Mesenchymal stem cell (in vitro differentiated cells and primary cell): ENCODE measurements around the gene ELK3.

Experiments used
- DNase-seq: peaks from one replicate; pipeline ENCODE4 v3.0.0-alpha.2; 2013
- H2AFZ ChIP-seq: one replicate; pipeline ENCODE4 v1.6.1; 2013; ENCODE audit warnings: low read depth, mild to moderate bottlenecking, control low read depth, inconsistent platforms, low read length, moderate library complexity
- H2AK5ac ChIP-seq: 2 replicates; pipeline ENCODE4 v1.6.1; 2013; ENCODE audit warnings: low read length, moderate library complexity, mild to moderate bottlenecking, inconsistent platforms; ENCODE audit not compliant: severe bottlenecking
- H2BK120ac ChIP-seq: one replicate; pipeline ENCODE4 v1.6.1; 2013; ENCODE audit warnings: low read depth, mild to moderate bottlenecking, inconsistent platforms, low read length, moderate library complexity
- H2BK12ac ChIP-seq, 2 experiments: one replicate each; pipeline ENCODE4 v1.6.1; 2013; ENCODE audit warnings: inconsistent platforms in 2 of 2, low read length in 2 of 2, mild to moderate bottlenecking in 2 of 2, moderate library complexity in 2 of 2, control low read depth in 1 of 2
- H2BK15ac ChIP-seq: one replicate; pipeline ENCODE4 v1.6.1; 2013; ENCODE audit warnings: mild to moderate bottlenecking, low read depth, inconsistent platforms; ENCODE audit not compliant: poor library complexity, severe bottlenecking
- H2BK5ac ChIP-seq: 2 replicates; pipeline ENCODE4 v1.6.1; 2013; ENCODE audit warnings: low read depth, mild to moderate bottlenecking, low read length, control low read depth, inconsistent platforms; ENCODE audit not compliant: poor library complexity, severe bottlenecking
- H3K14ac ChIP-seq, 2 experiments: one replicate each; pipeline ENCODE4 v1.6.1; 2013; ENCODE audit warnings: inconsistent platforms in 2 of 2, low read length in 2 of 2, control low read depth in 1 of 2, mild to moderate bottlenecking in 1 of 2, moderate library complexity in 1 of 2
- H3K18ac ChIP-seq, 2 experiments: one replicate each; pipeline ENCODE4 v1.6.1; 2013; ENCODE audit warnings: inconsistent platforms in 2 of 2, low read length in 2 of 2, control low read depth in 1 of 2, low read depth in 1 of 2, mild to moderate bottlenecking in 1 of 2
- H3K23ac ChIP-seq, 2 experiments: one replicate each; pipeline ENCODE4 v1.6.1; 2013; ENCODE audit warnings: inconsistent platforms in 2 of 2, low read length in 2 of 2, mild to moderate bottlenecking in 2 of 2, moderate library complexity in 2 of 2, control low read depth in 1 of 2
- H3K27ac ChIP-seq: 2 replicates; pipeline ENCODE4 v1.5.1; 2013; ENCODE audit warnings: mild to moderate bottlenecking, moderate library complexity, low read length, control low read depth, inconsistent platforms; ENCODE audit not compliant: poor library complexity, severe bottlenecking
- H3K27me3 ChIP-seq, 2 experiments: 2 replicates each; pipeline versions ENCODE4 v1.6.1 to v1.7.0; 2013; ENCODE audit warnings: low read length in 2 of 2, mild to moderate bottlenecking in 2 of 2, moderate library complexity in 2 of 2, control low read depth in 1 of 2, inconsistent platforms in 1 of 2; ENCODE audit not compliant: control insufficient read depth in 1 of 2, insufficient read depth in 1 of 2
- H3K36me3 ChIP-seq, 2 experiments: 2 replicates each; pipeline versions ENCODE4 v1.6.1 to v1.7.0; 2013; ENCODE audit warnings: low read length in 2 of 2, control low read depth in 1 of 2, inconsistent platforms in 1 of 2, low read depth in 1 of 2, mild to moderate bottlenecking in 1 of 2; ENCODE audit not compliant: insufficient read depth in 2 of 2, control insufficient read depth in 1 of 2
- H3K4ac ChIP-seq, 2 experiments: one replicate each; pipeline ENCODE4 v1.6.1; 2013; ENCODE audit warnings: inconsistent platforms in 2 of 2, low read length in 2 of 2, mild to moderate bottlenecking in 2 of 2, moderate library complexity in 2 of 2, control low read depth in 1 of 2, low read depth in 1 of 2
- H3K4me1 ChIP-seq: 2 replicates; pipeline ENCODE4 v1.6.1; 2013; ENCODE audit warnings: low read depth, low read length, control low read depth; ENCODE audit not compliant: control insufficient read depth, insufficient read depth
- H3K4me2 ChIP-seq: 2 replicates; pipeline ENCODE4 v1.6.1; 2013; ENCODE audit warnings: low read length, mild to moderate bottlenecking, inconsistent platforms; ENCODE audit not compliant: poor library complexity, severe bottlenecking
- H3K4me3 ChIP-seq, 2 experiments: 2 replicates each; pipeline versions ENCODE4 v1.5.1 to v1.7.0; 2013; ENCODE audit warnings: low read length in 2 of 2, mild to moderate bottlenecking in 2 of 2, control low read depth in 1 of 2, low read depth in 1 of 2; ENCODE audit not compliant: insufficient read depth in 1 of 2
- H3K79me1 ChIP-seq: replicated peaks from 2 replicates; pipeline ENCODE4 v1.6.1; 2013; ENCODE audit warnings: mild to moderate bottlenecking, control low read depth, low read length, inconsistent platforms; ENCODE audit not compliant: poor library complexity, severe bottlenecking
- H3K9ac ChIP-seq: 2 replicates; pipeline ENCODE4 v1.7.0; 2013; ENCODE audit warnings: mild to moderate bottlenecking, low read length, moderate library complexity
- H3K9me3 ChIP-seq: 2 replicates; pipeline ENCODE4 v1.7.0; 2013; ENCODE audit warnings: mild to moderate bottlenecking, low read length; ENCODE audit not compliant: control insufficient read depth
- H4K8ac ChIP-seq: one replicate; pipeline ENCODE4 v1.6.1; 2013; ENCODE audit warnings: inconsistent platforms, mild to moderate bottlenecking, low read length, moderate library complexity
- H4K91ac ChIP-seq: one replicate; pipeline ENCODE4 v1.6.1; 2013; ENCODE audit warnings: mild to moderate bottlenecking, low read length, inconsistent platforms
- WGBS: methylation state at CpG from one replicate; pipeline ENCODE4 v1.1.7; 2013; ENCODE audit warnings: mixed read lengths; 5-methylcytosine and 5-hydroxymethylcytosine counted together

ELK3 gene

GRCh38 chr12:96237465-96238077 lies 43.4 kb downstream of the ELK3 start:
- Histone ChIP-seq H4K91ac (peak overlapping the region; percentile 55), H2BK120ac (peak overlapping the region; percentile 24), H3K18ac (peak overlapping the region; percentile 40 to 42), H3K4me1 (peaks cover 35% of the 10 kb centered on the region), H3K4me2 (no peak overlapping the region), H3K14ac (peak overlapping the region in 1 of 2 experiments; percentile 68), H2BK5ac (no peak overlapping the region), H3K4ac (peak overlapping the region in 1 of 2 experiments; percentile 54), H3K23ac (peak overlapping the region in 1 of 2 experiments; percentile 34), H4K8ac (peak overlapping the region; percentile 45), H2AK5ac (peak overlapping the region; percentile 61), H3K4me3 (peak overlapping the region in 1 of 2 experiments; percentile 72), H3K36me3 (peaks cover 5 to 33% of the 10 kb centered on the region in 2 experiments), H3K9ac (peak overlapping the region; percentile 90), H2BK15ac (no peak overlapping the region), H2BK12ac (peak overlapping the region; percentile 46 to 80), H3K27ac (peak overlapping the region; percentile 62), H3K27me3 (no peaks in the 10 kb centered on the region), H2AFZ (no peak overlapping the region), H3K79me1 (peaks cover 29% of the 10 kb centered on the region), H3K9me3 (no peaks in the 10 kb centered on the region)
- 20% methylated on average over 7 of the region's 9 CpGs for WGBS
- DNase-seq, result peak; percentile 94

- Histone ChIP-seq H4K91ac (peak overlapping the region; percentile 80), H2BK12ac (peak overlapping the region in 1 of 2 experiments; percentile 58), H3K36me3 (peaks cover 5 to 35% of the 10 kb centered on the region in 2 experiments), H3K4ac (peak overlapping the region; percentile 25 to 65), H3K14ac (peak overlapping the region in 1 of 2 experiments; percentile 74), H3K4me2 (no peak overlapping the region), H3K79me1 (peaks cover 31% of the 10 kb centered on the region), H3K4me1 (peaks cover 35% of the 10 kb centered on the region), H3K27ac (no peak overlapping the region), H2BK15ac (peak overlapping the region; percentile 90), H2AFZ (no peak overlapping the region), H3K9ac (peak overlapping the region; percentile 90), H2BK5ac (no peak overlapping the region), H3K27me3 (no peaks in the 10 kb centered on the region), H4K8ac (no peak overlapping the region), H3K18ac (peak overlapping the region; percentile 40 to 87), H3K4me3 (no peak overlapping the region), H3K23ac (peak overlapping the region in 1 of 2 experiments; percentile 71), H2BK120ac (peak overlapping the region; percentile 2), H3K9me3 (no peaks in the 10 kb centered on the region), H2AK5ac (peak overlapping the region; percentile 62)
- no peak for DNase-seq
- WGBS, result 90% methylated on average over 12 of the region's 13 CpGs
Observed at GRCh38 chr12:96238336-96239047, 44.3 kb downstream of the ELK3 start.

GRCh38 chr12:96239711-96240635 lies 45.8 kb downstream of the ELK3 start:
- Histone ChIP-seq H3K23ac (peak overlapping the region in 1 of 2 experiments; percentile 81), H2BK12ac (peak overlapping the region in 1 of 2 experiments; percentile 55), H3K4ac (no peak overlapping the region), H4K91ac (no peak overlapping the region), H3K9ac (peak overlapping the region; percentile 90), H2BK120ac (no peak overlapping the region), H2BK5ac (no peak overlapping the region), H3K27me3 (no peaks in the 10 kb centered on the region), H3K4me3 (peak overlapping the region in 1 of 2 experiments; percentile 36), H2BK15ac (no peak overlapping the region), H3K36me3 (peaks cover 5 to 30% of the 10 kb centered on the region in 2 experiments), H3K18ac (peak overlapping the region; percentile 19 to 59), H3K27ac (no peak overlapping the region), H2AFZ (no peak overlapping the region), H4K8ac (peak overlapping the region; percentile 54), H3K9me3 (no peaks in the 10 kb centered on the region), H2AK5ac (no peak overlapping the region), H3K14ac (no peak overlapping the region), H3K79me1 (peaks cover 26% of the 10 kb centered on the region), H3K4me1 (peaks cover 28% of the 10 kb centered on the region), H3K4me2 (no peak overlapping the region)
- peak; percentile 37 for DNase-seq
- WGBS, result 67% methylated on average over 14 of the region's 18 CpGs
